A172 (cell line): Measurements from ENCODE around the gene TCP11L2. TPM values are rescaled to one million over a fixed set of nuclear protein-coding genes. Genes with fewer than 3 reads are reported as not detected.
"Not testable (repeated sequence)": the region's sequence is repeated elsewhere in the genome, so short reads cannot be mapped to it uniquely, and the experiment has no call there.

Experiments used
- DNase-seq: peaks from one replicate; pipeline ENCODE4 v3.0.0-alpha.2; 2015; ENCODE audit warnings: low spot score
- total RNA-seq: library from RNA; depleted of rRNA; stranded (reverse); fragments of >200 nt; shearing (Covaris generic); gene quantifications from 2 replicates; pipeline ENCODE4 v1.2.3, GENCODE V29; 2014

Gene TCP11L2
- total RNA-seq, 1 experiment from 2014 or later, result 3.6 TPM

DNA sequence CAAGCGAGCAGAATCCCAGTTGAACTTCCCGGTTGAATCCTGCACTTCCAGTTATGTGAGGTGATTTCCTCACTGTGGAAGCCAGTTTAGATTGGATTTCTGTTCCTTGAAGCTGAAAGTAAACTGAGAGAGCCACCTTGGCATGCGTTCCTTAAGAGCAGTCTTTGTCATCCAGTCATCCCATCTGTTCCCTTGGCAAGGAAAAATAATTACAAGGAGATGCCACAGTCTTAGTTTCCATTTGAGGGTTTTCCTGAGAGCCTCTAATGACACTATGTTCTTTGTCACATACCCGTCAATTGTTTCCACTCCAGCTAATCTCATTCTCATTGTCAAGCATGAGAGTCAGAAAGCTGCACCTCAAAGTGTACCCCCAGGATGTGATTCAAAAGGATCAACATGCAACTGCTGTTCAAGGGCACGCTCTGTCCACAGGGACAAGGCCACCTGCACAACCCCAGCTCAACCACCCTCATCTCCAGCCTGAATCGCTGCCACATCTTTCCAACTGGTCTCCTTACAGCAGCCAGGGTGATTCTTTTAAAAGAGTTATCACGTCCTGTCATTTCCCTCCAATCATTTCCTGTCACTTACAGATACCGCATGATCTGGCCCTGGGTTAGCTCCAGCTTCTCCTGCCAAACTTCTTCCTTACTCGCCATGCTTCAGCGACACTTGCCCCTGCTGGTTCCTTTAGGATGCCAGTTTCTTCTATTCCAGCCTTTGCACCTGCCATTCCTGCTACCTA lies 18.0 kb upstream of the TCP11L2 start:
- no peak for DNase-seq

DNA sequence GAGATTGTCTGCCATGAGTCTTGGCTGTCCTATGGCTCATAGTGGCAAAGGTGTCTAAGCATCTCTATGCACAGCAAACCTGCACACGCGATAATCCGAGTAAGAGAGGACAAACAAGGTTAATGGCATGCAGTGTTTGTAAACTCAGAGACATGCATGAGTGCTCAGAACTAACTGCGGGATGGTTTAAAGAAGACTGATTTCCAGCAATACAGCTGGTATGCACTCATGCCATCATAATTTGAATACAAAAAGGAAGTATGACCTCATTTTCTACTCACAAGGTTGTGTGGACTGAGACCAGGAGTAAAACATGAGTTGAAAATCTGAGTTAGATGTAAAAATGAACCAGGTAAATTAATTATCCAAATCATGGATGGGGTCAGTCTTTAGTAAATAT lies 16.6 kb upstream of the TCP11L2 start:
- no peak for DNase-seq

DNA sequence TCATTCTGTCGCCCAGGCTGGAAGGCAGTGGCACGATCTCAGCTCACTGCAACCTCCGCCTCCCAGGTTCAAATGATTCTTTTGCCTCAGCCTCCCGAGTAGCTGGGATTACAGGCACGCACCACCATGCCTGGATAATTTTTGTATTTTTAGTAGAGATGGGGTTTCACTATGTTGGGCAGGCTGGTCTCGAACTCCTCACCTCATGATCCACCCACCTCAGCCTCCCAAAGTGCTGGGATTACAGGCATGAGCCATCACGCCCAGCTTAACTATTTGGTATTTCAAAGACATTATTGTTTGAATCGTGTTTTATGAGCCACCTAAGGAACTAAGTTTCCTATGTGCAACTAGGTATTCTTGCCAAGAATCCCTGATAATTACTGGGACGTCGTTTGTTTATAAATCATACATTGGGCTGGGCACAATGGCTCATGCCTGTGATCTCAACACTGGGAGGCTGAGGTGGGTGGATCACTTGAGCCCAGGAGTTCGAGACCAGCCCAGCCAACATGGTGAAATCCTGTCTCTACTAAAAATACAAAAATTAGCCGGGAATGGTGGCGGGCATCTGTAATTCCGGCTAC lies 15.9 kb upstream of the TCP11L2 start:
- not testable (repeated sequence) for DNase-seq

DNA sequence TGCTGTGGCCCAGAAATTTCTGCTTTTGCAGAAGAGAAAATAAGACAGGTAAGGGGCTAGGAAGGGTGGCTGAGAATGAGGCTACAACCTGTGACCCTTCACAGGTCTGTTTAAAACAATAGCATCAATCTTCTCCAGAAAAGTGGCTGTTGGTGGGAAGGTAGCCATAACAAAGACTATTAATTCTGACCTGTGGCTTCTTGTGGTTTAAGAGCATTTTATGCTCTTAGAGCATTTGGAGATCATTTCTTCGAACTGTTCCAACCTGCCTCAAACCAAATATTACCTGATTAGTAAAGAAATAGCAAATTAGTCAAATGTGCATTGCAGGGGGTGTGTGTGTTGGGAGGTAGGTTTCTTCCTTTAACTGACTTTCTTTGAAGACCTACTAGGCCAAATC lies 15.2 kb upstream of the TCP11L2 start:
- no peak for DNase-seq

DNA sequence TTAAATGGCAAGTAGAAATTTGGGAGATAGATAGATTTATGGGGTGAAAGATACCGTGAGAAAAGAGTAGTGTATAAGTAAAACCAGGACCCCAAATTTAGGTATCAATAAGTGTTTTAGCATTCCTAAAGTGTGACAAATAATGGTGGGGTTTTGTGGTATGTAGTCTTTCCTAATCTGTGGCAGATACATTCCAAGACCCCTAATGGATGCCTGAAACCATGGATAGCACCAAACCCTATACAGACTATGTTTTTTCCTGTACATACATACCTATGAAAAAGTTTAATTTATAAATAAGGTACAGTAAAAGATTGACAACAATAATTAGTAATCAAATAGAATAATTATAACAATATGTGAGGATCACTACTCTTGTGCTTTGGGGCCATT lies 14.4 kb upstream of the TCP11L2 start:
- DNase-seq, result no peak

DNA sequence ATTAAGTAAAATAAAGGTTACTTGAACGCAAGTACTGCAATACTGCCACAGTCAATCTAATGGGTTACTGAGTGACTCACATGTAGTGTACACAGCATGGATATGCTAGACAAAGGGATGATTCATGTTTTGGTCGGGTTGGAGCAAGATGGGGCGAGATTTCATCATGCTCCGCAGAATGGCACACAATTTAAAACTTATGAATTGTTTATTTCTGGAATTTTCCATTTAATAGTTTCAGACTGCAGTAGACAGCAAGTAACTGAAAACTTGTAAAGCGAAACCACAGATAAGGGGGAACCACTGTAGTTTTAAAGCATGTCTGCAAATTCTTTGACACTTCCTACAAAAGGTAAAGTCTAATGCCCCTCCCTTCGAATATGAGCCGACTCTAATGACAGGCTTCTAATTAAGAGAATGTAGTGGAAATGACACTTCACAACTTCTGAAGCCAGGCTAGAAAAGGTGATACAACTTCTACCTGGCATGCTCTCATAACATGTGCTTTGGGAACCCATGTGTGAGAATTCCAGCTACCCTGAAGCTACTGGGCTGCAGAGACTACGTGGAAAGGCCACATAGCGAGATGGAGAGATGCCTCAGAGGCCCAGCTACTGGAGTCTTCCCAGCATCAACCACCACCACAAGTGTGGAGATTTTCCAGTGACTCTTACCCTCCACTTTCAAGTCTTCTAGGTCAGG lies 13.9 kb upstream of the TCP11L2 start:
- DNase-seq, result peak; percentile 66

DNA sequence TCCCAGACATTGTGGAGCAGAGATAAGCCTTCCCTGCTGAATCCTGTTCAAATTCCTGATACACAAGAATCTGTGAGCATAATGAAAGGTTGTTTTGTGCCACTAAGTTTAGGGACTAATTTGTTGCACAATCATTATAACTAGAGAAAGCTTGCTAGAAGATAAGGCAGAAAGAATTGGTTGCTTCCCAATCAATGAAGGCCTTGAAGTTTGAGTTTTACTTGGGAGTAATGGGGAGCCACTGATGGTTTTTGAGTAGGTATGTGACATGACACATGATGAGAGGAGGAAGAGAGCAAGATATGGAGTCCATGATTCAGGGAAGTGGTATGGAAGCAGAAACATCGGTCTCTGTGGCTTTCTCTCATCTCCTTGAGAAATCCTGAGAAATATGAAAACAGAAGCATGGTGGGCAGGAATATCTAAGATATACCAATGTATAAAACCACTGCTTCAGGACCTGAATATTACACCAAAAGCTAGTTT lies 13.3 kb upstream of the TCP11L2 start:
- DNase-seq, result no peak

DNA sequence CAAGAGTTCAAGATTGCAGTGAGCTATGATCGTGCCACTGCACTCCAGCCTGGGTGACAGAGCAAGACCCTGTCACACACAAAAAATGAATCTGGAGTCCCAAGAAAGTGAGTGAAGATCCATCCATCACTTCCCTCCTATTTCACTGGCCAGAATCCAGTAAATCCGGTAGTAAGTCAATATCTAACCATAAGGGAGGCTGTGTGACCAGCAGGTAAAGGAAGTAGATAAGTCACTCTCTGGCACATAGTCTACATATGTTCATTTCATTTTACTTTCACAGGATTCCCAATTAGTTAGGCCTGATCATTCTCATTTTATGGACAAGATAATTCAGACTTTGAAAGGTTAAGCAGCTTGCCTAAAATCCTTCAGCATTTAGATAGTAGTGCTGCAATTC lies 11.9 kb upstream of the TCP11L2 start:
- DNase-seq, result no peak

DNA sequence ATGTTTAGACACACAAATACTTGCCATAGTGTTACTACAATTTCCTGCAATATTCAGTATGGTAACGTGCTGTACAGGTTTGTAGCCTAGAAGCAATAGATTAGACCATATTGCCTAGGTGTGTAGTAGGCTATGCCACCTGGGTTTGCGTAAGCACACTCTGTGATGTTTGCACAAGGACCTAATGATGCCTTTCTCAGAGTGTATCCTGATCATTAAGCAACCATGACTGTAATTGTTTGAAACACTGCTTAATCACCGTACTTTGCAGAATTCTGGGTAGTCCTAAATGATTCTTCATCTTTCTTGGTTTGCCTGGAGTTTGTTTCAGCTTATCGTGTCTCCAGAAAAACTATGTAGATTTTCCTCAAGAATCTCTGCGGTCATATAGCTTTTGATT lies 11.2 kb upstream of the TCP11L2 start:
- DNase-seq, result no peak

DNA sequence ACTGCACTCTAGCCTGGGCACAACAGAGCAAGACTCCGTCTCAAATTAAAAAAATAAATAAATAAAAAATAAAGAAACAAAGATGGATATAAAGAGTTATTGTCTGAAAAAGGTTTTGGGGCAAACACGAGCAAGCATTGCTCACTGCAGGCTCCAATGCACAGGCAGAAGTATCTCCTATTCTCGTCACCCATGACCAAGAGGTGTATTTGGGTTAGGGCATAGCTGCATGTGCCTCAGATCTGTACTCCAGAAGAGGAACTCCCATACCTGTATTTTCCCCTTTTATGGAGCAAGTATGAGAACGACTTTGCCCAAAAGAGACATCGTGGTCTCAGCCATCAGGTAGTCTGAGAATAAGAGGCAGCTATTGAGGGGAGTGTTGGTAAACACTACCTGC lies 10.2 kb upstream of the TCP11L2 start:
- no peak for DNase-seq

DNA sequence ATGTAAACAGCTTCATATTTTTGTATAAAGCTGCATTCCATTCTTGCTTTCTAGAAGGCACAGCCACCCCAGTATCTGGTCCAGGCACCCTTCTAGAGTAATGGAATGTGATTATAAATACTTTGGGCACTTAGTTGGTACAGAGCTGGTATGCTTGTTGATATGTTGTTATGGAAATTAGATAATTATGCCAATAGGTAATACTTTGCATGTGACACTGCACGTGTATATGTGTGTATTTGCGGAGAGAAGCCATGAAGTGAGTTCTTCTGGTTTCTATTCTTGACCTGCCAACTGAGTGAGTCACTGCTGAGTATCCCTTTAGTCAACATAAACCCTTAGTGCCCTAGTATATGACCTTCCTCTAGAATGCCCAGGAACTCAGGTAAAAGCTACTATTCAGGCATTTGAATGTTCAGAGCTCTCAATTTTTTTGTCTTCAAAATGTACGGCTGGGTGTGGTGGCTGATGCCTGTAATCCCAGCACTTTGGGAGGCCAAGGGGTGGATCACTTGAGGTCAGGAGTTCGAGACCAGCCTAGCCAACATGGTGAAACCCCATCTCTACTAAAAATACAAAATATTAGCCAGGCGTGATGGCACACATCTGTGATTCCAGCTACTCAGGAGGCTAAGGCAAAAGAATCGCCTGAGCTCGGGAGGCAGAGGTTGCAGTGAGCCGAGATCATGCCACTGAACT lies 6.2 kb upstream of the TCP11L2 start:
- peak; percentile 61 for DNase-seq

DNA sequence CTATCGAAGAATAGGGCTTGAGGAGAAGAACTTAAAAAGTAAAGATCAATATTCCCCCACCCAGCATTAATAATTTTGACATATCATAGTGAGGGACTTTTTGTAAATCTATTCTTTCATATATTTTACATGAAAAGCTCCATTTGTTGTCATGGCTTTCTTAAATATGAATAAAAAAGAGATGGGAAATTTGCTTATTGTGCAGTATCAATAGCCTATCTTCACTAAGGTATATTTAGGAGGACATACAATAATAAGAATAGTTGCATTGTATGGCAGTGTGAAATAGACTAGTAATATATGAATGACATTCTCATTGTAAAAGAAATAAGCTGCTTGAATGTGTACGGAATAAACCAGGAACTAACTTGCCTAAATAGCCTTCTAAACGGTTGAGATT lies 5.5 kb upstream of the TCP11L2 start:
- DNase-seq, result no peak

DNA sequence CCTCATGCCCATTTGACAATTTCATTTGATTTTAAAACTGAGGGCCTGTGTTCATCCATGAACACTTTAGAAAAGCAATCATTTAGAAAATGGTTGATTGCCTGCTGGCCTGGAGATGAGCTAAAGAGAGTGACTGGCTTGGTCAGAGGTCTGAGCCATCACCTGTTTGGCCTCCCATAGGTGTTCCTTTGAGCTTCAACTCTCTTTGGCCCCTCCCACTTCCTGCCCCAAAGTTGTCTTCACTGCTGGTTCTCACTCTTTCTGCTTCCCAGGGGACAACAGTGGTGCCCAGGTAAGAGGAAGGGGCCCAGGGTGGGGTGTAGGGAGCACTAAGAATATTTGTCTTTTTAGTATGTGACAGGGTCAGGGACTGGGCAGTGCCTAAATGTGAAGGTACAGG lies 4.9 kb upstream of the TCP11L2 start:
- no peak for DNase-seq

DNA sequence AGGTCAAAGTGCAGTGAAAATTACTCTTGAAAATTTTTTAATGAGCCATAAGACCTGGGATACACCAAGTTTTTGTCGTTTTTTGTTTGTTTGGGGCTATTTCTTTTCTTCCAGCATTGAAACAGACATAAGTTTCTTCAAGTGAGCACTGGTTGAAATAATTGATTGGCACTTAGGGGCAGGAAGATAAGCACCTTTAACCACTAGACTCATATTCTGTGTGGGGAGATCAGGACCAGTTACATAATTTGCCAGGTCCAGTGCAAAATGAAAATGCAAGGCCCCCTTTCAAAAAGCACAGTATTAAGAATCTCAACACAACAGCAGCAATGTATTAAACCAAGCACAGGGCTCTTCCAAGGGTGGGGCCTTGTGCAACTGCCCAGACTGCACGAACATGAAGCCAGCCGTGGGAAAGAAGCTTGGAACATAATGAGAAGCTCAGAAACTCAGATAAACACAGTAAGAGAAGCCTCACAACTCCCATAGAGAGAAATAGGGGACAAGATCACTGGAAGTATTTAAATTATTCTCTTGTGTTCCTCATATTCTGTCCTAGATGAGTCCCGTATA lies 3.2 kb upstream of the TCP11L2 start:
- DNase-seq, result no peak

DNA sequence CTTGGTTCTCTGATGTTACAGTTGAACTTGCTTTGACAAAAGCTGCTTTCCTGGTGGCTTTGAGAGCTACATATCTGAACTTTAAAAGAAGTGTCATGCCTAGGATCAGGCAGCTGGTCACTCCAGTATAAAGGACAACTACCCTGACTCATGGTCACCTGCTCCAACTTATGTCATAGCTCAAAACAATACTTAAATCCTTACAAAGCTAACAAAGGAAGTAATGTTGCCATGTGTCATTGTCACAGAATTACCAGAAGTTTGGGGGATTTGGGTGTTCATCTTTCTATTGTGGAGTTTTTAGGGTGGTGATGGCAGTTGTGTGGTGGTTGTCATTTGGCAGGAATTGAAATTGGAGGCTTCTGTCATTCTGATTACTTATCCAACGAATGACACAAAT lies 1.8 kb upstream of the TCP11L2 start:
- no peak for DNase-seq

DNA sequence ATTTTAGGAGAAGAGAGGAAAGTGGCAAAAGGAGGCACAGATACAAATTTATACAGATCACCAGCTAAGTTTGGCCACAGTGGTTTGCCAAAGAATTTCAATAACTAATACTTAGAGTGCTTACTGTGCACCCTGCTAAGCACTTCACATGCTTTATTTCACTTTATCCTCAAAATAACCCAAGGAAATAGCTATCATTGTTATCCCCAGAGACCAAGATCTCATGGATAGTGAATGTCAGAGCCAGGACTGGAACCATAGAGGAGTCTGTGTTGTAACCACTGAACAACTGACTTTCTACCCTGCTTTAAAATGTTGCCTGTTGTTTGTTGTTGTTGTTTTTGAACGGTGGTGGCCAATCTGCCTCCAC lies 1.3 kb upstream of the TCP11L2 start:
- DNase-seq, result no peak

DNA sequence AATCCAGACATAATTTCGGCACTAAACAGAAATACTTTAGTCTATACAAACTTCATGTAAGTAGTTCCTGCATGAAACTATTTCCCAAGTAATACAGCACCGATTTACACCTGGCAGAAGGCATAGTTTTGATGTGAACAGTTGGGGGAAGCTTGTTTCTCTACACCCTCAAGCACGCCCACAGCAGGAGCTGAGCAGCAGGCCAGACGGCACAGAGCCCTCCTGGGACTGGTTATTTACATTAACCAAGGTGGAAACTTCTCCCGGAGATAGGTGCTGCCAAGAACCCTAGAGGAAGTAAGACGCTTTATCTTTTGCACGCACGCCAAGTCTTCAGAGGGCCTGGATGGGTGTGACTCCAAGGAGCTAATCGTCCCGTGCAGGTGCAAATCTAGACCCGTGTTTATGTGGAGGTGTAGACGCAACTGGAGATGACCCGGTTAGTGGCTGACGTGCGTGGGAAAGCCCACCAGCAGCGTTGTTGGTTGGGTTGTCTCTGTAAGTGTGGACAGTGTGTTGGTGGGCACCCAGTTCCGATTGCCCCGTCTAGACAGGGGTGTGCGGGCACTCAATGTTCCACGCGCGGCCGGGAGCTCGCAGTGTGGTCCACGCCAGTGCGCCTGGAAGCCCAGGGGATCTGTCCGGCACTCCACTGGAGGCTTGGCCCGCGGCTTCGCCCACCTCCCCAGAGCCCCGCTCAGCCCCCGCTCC lies 767 bp upstream of the TCP11L2 start:
- DNase-seq, result no peak

DNA sequence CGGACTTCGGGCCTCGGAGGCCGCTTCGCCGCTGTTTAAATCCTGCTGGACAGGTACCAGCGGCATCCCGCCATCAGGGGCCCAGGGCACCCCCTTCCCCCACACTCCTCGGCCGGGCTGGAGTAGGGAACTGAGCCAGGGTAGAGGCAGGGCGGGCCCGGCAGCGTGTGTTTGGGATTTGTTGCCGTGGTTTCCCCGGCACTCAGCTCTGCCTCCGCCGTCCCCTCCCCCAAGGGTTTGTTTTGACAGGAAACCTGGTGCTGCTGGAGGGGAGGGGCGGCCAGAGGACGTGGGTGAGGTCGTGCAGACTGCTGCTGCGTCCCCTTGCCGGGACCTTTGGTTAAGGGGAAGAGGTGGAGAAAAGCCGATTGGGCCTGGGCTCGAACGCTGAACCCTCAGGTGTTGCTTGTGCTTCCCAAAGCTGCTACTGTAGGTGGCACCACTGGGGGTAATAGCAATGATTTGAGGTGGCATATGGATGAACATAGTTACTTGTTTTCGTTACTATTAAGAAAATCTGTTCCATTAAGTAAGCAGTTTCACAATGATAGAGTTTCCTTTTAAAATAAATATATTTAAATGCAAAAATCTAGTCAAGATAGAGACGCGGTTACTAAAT lies 778 bp downstream of the TCP11L2 start:
- DNase-seq, result no peak

DNA sequence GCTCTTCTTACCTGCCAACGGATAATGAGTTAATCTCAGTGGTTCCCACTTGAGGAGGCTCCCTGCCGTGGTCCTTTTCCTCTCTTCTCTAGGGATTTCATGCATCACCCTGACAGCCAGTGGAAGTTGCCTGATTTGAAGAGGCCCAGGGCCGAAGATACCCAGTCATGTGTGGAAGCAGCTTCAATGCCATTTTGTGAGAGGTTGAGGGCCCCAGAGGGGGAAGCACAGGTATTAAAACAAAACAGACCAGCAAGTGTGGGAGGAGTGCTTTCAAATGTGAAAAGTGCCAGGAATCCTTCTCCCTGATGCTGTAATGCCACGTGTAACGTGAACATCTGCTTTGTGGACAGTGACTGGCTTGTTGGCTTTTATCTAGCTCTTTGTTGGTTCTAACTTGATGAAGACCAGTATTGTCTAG lies 1.5 kb downstream of the TCP11L2 start:
- no peak for DNase-seq

DNA sequence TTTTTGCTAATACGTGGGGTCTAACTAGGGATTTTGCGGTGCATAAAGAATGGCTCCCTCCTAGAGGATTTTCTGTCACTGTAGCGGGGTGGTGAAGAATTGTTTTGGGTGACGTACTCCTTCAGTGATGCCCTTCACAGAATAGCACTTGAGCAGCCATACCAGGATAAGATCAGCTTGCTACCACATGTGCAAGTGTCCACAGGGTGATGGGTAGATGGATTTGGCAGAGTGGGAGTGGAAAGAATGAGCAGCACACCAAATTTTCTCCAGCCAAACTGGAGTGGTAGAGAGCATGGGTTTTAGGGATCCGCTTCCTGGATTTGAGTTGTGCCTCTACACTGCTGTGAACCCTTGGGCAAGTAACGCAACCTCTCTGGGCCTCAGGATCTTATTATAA lies 2.3 kb downstream of the TCP11L2 start:
- DNase-seq, result no peak

DNA sequence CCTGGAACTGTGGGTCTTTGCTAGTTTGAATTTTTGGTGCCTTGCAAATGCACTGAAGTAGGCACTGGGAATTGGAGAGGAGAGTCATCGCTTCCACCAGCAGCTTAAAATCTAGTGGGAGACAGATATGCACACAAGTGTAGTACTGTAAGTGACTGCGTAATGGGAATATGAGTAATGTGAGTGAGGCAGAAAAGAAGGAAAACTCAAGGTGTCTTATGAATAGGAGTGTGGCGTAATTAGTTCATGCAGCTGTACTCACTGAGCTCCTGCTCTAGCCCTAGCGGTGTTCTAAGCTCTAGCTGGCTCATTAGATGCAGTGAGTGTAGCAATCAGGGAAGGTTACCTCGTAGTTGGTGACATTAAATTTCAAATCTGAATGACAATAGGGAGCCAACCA lies 2.8 kb downstream of the TCP11L2 start:
- no peak for DNase-seq
